GM21515 (cell line): ENCODE data around the gene PTPN9.
"Not testable (repeated sequence)": the region's sequence is repeated elsewhere in the genome, so short reads cannot be mapped to it uniquely, and the experiment has no call there.

Source experiments
- ATAC-seq: cut with Tn5 transposase; IDR thresholded peaks from one replicate; pipeline ENCODE4 v1.9.1; 2021; ENCODE audit not compliant: unreplicated experiment

PTPN9 gene

GRCh38 chr15:75454471-75455378, 124.4 kb downstream of the PTPN9 start:
- no peak for ATAC-seq

GRCh38 chr15:75453703-75454470, 125.2 kb downstream of the PTPN9 start:
- ATAC-seq, result peak; percentile 30

- no peak for ATAC-seq
Measured at GRCh38 chr15:75452865-75453702, 126.0 kb downstream of the PTPN9 start.

- no peak for ATAC-seq
Measured at GRCh38 chr15:75452364-75452864, 126.7 kb downstream of the PTPN9 start.

GRCh38 chr15:75451674-75452363, 127.3 kb downstream of the PTPN9 start, which contains the start of gene SIN3A:
SIN3A (minus strand) TSS chr15:75451690; CDS start chr15:75430375, 21,315 bp downstream.
- peak; percentile 42 for ATAC-seq

- no peak for ATAC-seq
Measured at GRCh38 chr15:75451202-75451673, 127.9 kb downstream of the PTPN9 start.

- ATAC-seq, result peak; percentile 21
Measured at GRCh38 chr15:75450307-75451201, 128.6 kb downstream of the PTPN9 start.

- ATAC-seq, result no peak
Measured at GRCh38 chr15:75449585-75450306, 129.4 kb downstream of the PTPN9 start.

GRCh38 chr15:75448171-75448570, 130.9 kb downstream of the PTPN9 start:
- ATAC-seq, result not testable (repeated sequence)

- no peak for ATAC-seq
Measured at GRCh38 chr15:75446151-75446550, 133.0 kb downstream of the PTPN9 start.

GRCh38 chr15:75445324-75445723, 133.8 kb downstream of the PTPN9 start:
- not testable (repeated sequence) for ATAC-seq

- not testable (repeated sequence) for ATAC-seq
Measured at GRCh38 chr15:75443972-75444453, 135.1 kb downstream of the PTPN9 start.

GRCh38 chr15:75437721-75438120, 141.4 kb downstream of the PTPN9 start:
- no peak for ATAC-seq

GRCh38 chr15:75436881-75437280, 142.2 kb downstream of the PTPN9 start:
- no peak for ATAC-seq

GRCh38 chr15:75431682-75432081, 147.4 kb downstream of the PTPN9 start:
- ATAC-seq, result no peak

- no peak for ATAC-seq
Measured at GRCh38 chr15:75431270-75431669, 147.8 kb downstream of the PTPN9 start.

GRCh38 chr15:75430259-75430658, 148.9 kb downstream of the PTPN9 start:
- no peak for ATAC-seq

GRCh38 chr15:75428152-75428551, 151.0 kb downstream of the PTPN9 start:
- no peak for ATAC-seq
